ENCODE data around the gene KCNE1.
"Not testable (repeated sequence)": the region's sequence is repeated elsewhere in the genome, so short reads cannot be mapped to it uniquely, and the experiment has no call there.

GRCh38 chr21:34417448-34418077 is 94.4 kb downstream of the KCNE1 start:
- not testable (repeated sequence) for TF ChIP-seq CTCF, EP300 (IDR thresholded peaks at IDR 0.05)

Data from tibial nerve (tissue), 4 donors.